HFF-Myc (cell line): Measurements from ENCODE around the gene CCDC201.
"Not testable (repeated sequence)": the region's sequence is repeated elsewhere in the genome, so short reads cannot be mapped to it uniquely, and the experiment has no call there.

Experiments used
- DNase-seq: peaks from one replicate; pipeline ENCODE4 v3.0.0-alpha.2; 2011; ENCODE audit warnings: low read depth; ENCODE audit errors: extremely low read depth
- H3K4me3 ChIP-seq: replicated peaks from 2 replicates; pipeline ENCODE4 v1.5.1; 2011; ENCODE audit warnings: low read depth, mild to moderate bottlenecking, control low read depth, low read length
- TF ChIP-seq, protein P1 (sequence below): IDR thresholded peaks from 2 replicates; pipeline ENCODE4 v1.5.1; 2012; ENCODE audit warnings: mild to moderate bottlenecking, low read depth, low read length, control low read depth; ENCODE audit errors: missing control alignments

The CCDC201 gene

DNA sequence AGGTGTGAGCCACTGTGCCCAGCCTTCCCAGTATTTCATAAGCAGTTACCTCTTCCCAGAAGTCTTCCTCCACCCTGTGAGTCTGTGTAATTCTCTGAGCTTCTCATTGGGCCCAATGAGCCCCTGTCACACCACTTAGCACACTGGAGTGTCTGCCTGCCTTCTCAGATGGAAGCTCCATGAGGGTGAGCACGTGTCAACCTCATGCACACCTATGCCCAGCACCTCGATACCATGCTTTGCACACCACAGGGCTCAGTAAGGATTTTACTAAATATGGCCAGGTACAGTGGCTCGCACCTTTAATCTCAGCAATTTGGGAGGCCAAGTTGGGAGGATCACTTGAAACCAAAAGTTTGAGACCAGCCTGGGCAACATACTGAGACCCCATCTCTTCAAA lies 46.3 kb downstream of the CCDC201 start:
- H3K4me3 ChIP-seq, DNase-seq: not testable (repeated sequence)

DNA sequence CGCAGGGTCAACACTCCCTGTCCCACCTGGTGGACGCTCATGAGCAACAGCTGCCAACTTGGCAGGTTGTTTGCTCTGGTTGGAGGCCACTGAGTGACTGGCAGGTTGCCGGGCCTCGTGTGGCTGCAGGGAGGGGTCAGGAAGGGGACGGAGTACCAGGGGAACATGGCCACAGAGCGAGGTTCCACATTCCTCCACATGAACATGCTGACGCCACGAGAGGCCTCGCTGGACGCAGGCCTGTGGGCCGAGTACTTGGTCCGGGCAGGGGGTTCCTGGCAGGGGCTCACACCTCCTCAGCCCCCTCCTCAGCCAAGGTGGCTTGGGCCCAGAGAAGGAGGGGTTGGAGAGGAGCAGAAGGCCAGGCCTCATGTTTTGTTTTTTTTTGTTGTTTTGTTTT lies 54.1 kb downstream of the CCDC201 start:
- H3K4me3 ChIP-seq, DNase-seq: not testable (repeated sequence)

DNA sequence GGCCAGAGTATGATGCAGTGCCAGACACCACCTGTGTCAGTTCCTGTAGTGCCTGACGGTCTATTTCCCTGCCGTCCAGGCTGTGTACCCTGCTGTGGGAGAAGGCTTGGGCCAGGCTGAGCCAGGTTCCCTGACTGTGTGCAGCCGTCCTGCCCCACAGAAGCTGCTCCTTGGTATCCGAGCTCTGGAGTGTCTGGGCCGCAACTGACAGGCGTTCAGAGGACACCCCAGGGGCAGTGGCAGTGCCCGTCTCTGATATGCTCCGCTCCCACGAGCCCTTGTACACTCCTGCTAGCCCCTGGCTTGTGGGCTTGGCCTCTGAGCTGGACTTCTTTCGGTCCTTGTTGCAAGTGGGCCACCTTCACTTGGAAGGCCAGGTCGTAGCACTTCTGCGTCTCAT lies 55.0 kb downstream of the CCDC201 start:
- not testable (repeated sequence) for H3K4me3 ChIP-seq, DNase-seq

DNA sequence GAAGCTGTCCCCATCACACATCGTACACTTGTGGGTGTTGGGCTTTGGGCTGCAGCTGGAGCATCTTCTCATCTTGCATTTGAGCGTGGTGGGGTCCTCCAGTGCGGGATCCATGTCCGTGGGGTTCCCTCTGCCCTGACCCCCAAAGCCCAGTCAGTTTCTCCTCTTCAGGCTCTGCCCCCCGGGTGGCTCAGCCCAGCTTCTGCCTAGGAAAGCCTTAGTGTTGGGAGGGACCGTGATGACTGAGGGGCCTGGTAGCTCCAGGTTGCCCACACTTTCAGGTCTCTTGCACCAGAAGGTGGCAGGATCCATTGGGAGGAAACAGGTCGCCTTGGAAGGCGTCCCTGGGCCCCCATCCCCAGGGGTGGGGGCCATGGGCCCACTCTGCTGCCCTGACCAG lies 55.9 kb downstream of the CCDC201 start:
- not testable (repeated sequence) for DNase-seq, H3K4me3 ChIP-seq

DNA sequence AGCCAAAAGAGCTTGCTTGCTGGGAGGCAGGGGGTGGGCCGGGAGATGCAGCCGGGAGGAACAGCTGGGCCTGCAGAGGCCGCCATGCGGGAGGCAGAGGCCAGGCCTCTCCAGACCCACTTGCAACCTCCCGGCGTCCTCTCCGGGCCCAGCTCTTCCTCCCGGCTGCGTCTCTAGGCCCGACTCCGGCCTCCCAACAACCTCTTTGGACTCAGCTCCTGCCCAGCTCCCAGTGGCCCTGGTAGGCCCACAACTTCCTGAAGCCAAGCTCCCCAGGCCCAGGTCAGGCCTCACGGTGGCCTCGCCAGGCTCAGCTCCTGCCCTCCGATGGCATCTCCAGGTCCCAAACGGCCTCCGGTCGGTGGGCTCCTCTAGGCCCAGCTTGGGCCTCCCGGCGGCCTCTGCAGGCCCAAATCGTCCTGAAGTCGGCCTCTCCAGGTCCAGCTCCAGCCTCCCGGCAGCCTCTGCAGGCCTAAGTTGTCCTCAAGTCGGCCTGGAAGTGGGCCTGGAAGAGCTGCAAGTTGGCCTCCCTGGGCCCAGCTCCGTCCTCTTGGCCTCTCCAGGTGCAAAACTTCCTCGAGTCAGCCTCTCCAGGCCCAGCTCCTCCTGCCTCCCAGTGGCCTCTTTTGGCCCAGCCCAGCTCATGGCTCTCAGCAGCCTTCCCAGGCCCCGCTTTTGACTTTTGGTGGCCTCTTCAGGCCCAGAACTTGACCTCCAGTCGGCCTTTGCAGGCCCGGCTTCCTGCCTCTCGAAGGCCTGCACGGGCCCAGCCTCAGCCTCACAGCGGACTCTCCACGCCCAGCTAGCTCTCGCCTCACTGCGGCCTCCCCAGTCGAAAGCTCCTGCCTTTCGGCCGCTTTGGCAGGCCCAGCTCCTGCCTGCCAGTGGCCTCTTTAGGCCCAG lies 58.4 kb downstream of the CCDC201 start:
- DNase-seq, H3K4me3 ChIP-seq: not testable (repeated sequence)

DNA sequence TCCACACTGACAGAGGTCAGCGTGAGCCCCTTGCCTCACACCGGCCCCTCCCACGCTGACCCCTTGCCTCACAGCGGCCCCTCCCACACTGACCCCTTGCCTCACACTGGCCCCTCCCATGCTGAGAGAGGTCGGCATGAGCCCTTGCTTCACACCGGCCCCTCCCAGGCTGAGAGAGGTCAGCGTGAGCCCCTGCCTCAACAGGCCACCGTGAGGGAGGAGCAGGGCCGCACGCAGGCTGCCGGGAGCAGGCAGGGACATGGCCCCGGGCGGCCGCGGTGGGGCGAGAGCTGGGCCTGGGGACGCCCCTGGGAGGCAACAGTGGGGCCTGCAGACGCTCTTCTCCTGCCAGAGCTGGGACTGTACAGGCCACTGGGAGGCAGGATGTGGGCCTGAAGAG lies 59.1 kb downstream of the CCDC201 start:
- not testable (repeated sequence) for DNase-seq, H3K4me3 ChIP-seq

DNA sequence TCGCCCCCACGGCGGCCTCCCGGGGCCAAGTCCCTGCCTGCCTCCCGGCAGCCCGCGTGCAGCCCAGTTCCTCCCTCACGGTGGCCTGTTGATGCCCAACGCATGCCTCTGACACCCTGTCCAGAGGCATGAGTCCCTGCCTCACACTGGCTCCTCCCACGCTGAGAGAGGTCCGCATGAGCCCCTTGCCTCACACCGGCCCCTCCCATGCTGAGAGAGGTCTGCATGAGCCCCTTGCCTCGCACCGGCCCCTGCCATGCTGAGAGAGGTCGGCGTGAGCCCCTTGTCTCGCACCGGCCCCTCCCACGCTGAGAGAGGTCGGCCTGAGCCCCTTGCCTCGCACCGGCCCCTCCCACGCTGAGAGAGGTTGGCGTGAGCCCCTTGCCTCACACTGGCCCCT lies 59.9 kb downstream of the CCDC201 start:
- H3K4me3 ChIP-seq, result no peak overlapping the region
- no peak for DNase-seq
- TF ChIP-seq, protein P1, sequence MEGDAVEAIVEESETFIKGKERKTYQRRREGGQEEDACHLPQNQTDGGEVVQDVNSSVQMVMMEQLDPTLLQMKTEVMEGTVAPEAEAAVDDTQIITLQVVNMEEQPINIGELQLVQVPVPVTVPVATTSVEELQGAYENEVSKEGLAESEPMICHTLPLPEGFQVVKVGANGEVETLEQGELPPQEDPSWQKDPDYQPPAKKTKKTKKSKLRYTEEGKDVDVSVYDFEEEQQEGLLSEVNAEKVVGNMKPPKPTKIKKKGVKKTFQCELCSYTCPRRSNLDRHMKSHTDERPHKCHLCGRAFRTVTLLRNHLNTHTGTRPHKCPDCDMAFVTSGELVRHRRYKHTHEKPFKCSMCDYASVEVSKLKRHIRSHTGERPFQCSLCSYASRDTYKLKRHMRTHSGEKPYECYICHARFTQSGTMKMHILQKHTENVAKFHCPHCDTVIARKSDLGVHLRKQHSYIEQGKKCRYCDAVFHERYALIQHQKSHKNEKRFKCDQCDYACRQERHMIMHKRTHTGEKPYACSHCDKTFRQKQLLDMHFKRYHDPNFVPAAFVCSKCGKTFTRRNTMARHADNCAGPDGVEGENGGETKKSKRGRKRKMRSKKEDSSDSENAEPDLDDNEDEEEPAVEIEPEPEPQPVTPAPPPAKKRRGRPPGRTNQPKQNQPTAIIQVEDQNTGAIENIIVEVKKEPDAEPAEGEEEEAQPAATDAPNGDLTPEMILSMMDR, result no peak

DNA sequence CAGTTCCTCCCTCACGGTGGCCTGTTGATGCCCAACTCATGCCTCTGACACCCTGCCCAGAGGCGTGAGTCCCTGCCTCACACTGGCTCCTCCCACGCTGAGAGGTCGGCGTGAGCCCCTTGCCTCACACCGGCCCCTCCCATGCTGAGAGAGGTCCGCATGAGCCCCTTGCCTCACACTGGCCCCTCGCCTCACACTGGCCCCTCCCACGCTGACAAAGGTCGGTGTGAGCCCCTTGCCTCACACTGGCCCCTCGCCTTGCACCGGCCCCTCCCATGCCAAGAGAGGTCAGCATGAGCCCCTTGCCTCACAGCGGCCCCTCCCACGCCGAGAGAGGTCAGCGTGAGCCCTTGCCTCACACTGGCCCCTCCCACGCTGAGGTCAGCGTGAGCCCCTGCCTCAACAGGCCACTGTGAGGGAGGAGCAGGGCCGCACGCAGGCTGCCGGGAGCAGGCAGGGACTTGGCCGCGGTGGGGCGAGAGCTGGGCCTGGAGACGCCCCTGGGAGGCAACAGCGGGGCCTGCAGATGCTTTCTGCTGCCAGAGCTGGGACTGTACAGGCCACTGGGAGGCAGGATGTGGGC lies 61.1 kb downstream of the CCDC201 start:
- DNase-seq, H3K4me3 ChIP-seq: not testable (repeated sequence)

DNA sequence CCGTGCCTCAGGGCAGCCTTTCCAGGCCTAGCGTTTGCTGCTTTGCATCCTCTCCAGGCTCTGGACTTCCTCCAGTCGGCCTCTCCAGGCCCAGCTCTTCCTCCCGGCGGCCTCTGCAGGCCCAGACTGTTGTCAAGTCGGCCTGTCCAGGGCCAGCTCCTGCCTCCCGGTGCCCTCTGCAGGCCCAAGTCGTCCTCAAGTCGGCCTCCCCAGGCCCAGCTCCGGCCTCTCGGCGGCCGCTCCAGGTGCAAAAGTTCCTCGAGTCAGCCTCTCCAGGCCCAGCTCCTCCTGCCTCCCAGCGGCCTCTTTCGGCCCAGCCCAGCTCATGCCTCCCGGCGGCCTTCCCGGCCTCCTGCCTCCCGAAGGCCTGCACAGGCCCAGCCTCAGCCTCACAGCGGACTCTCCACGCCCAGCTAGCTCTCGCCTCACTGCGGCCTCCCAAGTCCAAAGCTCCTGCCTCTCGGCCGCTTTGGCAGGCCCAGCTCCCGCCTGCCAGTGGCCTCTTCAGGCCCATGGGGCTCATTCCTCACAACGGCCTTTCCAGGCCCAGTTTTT lies 62.4 kb downstream of the CCDC201 start:
- not testable (repeated sequence) for H3K4me3 ChIP-seq, DNase-seq
